Spleen (tissue), 11 donors: Measurements from ENCODE around the gene GLG1. TPM values are rescaled to one million over a fixed set of nuclear protein-coding genes. Genes with fewer than 3 reads are reported as not detected.

Source experiments
- DNase-seq: peaks from one replicate; pipeline ENCODE4 v3.0.0-alpha.2; 2020
- H3K27ac ChIP-seq, 8 donors: fragments of 200-600 bp; sonication (generic) in 7 of 8; 1 replicate in 4 of 8; 2 replicates in 4 of 8; pipeline versions ENCODE4 v1.5.0 to v1.8.0; 2016 to 2021; ENCODE audit warnings: inconsistent platforms in 4 of 8, mild to moderate bottlenecking in 4 of 8, moderate library complexity in 1 of 8
- H3K27me3 ChIP-seq, 7 donors: fragments of 200-600 bp; sonication (generic) in 6 of 7; replicated peaks in 1 of 7; 1 replicate in 4 of 7; 2 replicates in 3 of 7; pipeline versions ENCODE4 v1.5.0 to v1.8.0; 2016 to 2021; ENCODE audit warnings: inconsistent platforms in 3 of 7, mild to moderate bottlenecking in 1 of 7
- H3K36me3 ChIP-seq, 6 donors: fragments of 200-600 bp; sonication (generic) in 5 of 6; 1 replicate in 4 of 6; 2 replicates in 2 of 6; pipeline versions ENCODE4 v1.5.0 to v1.8.0; 2016 to 2021; ENCODE audit warnings: inconsistent platforms in 2 of 6
- H3K4me1 ChIP-seq, 6 donors: fragments of 200-600 bp; sonication (generic) in 5 of 6; 1 replicate in 3 of 6; 2 replicates in 3 of 6; pipeline versions ENCODE4 v1.5.0 to v1.8.0; 2016 to 2021; ENCODE audit warnings: inconsistent platforms in 3 of 6
- H3K4me3 ChIP-seq, 8 donors: fragments of 200-600 bp; sonication (generic) in 7 of 8; 1 replicate in 4 of 8; 2 replicates in 4 of 8; pipeline versions ENCODE4 v1.5.0 to v1.8.0; 2016 to 2021; ENCODE audit warnings: inconsistent platforms in 4 of 8, mild to moderate bottlenecking in 4 of 8, moderate library complexity in 2 of 8
- H3K9me3 ChIP-seq, 8 donors: fragments of 200-600 bp; sonication (generic) in 7 of 8; 1 replicate in 4 of 8; 2 replicates in 4 of 8; pipeline versions ENCODE4 v1.5.0 to v1.8.0; 2016 to 2021; ENCODE audit warnings: inconsistent platforms in 4 of 8
- CTCF ChIP-seq, 11 experiments: fragments of 200-600 bp in 7 of 11; fragments of 450-650 bp in 4 of 11; sonication (generic) in 4 of 11; IDR thresholded peaks in 8 of 11; conservative IDR thresholded peaks in 3 of 11; 1 replicate in 7 of 11; 2 replicates in 4 of 11; pipeline versions ENCODE4 v1.4.0 to v1.8.0; 2016 to 2021; ENCODE audit warnings: antibody characterized with exemption in 11 of 11, inconsistent platforms in 4 of 11, mild to moderate bottlenecking in 1 of 11
- POLR2A ChIP-seq, 3 donors: fragments of 450-650 bp; IDR thresholded peaks; one replicate each; pipeline ENCODE4 v1.5.1; 2017; ENCODE audit warnings: antibody characterized with exemption in 3 of 3, mild to moderate bottlenecking in 1 of 3
- POLR2AphosphoS5 ChIP-seq, 3 donors: sonication (generic); formaldehyde crosslinking; IDR thresholded peaks; one replicate each; pipeline ENCODE4 v1.5.1; 2017; ENCODE audit warnings: antibody characterized with exemption in 3 of 3
- WGBS, 5 donors: extraction: QIAGEN DNeasy Blood & Tissue Kit in 3 of 5; methylation state at CpG; one replicate each; pipeline versions ENCODE4 v1.1.5 to v1.1.7; 2013 to 2018; 5-methylcytosine and 5-hydroxymethylcytosine counted together
- intact Hi-C: fragments of 100-400 bp; cut with DNase I; formaldehyde crosslinking; loops from one replicate; pipeline ENCODE4 v1.15.0; 2023; ENCODE audit warnings: low total_unique reads
- polyA plus RNA-seq, 3 donors: library from polyadenylated mRNA; stranded (reverse); fragments of 200-250 nt; gene quantifications; one replicate each; pipeline ENCODE4 v1.2.1, GENCODE V29; 2013
- total RNA-seq, 7 donors: library from RNA; depleted of rRNA in 3 of 7; stranded (reverse); fragments of >200 nt in 3 of 7; fragmentation: NEBNext Ultra II Directional in 4 of 7; extraction: Animal tissue kit (Norgen Biotek cat#: 25700) in 4 of 7; gene quantifications; one replicate each; pipeline versions ENCODE4 v1.1.0 to v1.2.1, GENCODE V29; 2016 to 2021
- donor health status: healthy with polysubstance abuse.
- donor health status: DM: no; HTN: no; CAD: no; lungs with moderate emphysema.
- donor health status: DM: no; HTN: no; CAD: no.
- donor health status: Bipolar disorder and iron deficiency.
- donor health status: healthy.
- donor health status: DM: no; HTN: no; CAD: no.
- donor health status: DM: yes; HTN: yes; CAD: no.

The GLG1 gene
- total and polyA plus RNA-seq, 10 donors, result 14.6 to 124 (median 101) TPM

- 86 to 95% (median 88%) methylated on average over 7 of the region's 7 CpGs for WGBS, 5 donors
- H3K27ac ChIP-seq, result no peak overlapping the region
- no peaks in the 10 kb centered on the region for H3K9me3 ChIP-seq
- no peaks in the 10 kb centered on the region for H3K4me1 ChIP-seq
- H3K27me3 ChIP-seq, result no peaks in the 10 kb centered on the region
- TF ChIP-seq CTCF (IDR thresholded peaks at IDR 0.05 in 8 of 11, conservative IDR thresholded peaks at IDR 0.05 in 3 of 11), result no peak
- TF ChIP-seq POLR2A (IDR thresholded peaks at IDR 0.05), result no peak
- TF ChIP-seq POLR2AphosphoS5 (IDR thresholded peaks at IDR 0.05), result no peak
- no peak for DNase-seq
- intact Hi-C loops, result no loop called here
- peaks cover 0 to 100% (median 78%) of the 10 kb centered on the region in 6 donors for H3K36me3 ChIP-seq
- no peak overlapping the region for H3K4me3 ChIP-seq
Observed at GRCh38 chr16:74637742-74638453, 31.0 kb upstream of the GLG1 start.

- no peak for DNase-seq
- intact Hi-C loops, result no loop called here
- H3K27ac ChIP-seq, result no peak overlapping the region
- no peaks in the 10 kb centered on the region for H3K4me1 ChIP-seq
- H3K36me3 ChIP-seq, result peaks cover 6 to 100% (median 85%) of the 10 kb centered on the region in 6 donors
- WGBS, 5 donors, result 76 to 92% (median 77%) methylated on average over 5 of the region's 5 CpGs
- H3K27me3 ChIP-seq, result no peaks in the 10 kb centered on the region
- H3K9me3 ChIP-seq, result no peaks in the 10 kb centered on the region
- TF ChIP-seq CTCF (IDR thresholded peaks at IDR 0.05 in 8 of 11, conservative IDR thresholded peaks at IDR 0.05 in 3 of 11), result no peak
- no peak for TF ChIP-seq POLR2AphosphoS5 (IDR thresholded peaks at IDR 0.05)
- TF ChIP-seq POLR2A (IDR thresholded peaks at IDR 0.05), result no peak
- H3K4me3 ChIP-seq, result no peak overlapping the region
Observed at GRCh38 chr16:74635303-74635702, 28.4 kb upstream of the GLG1 start.

GRCh38 chr16:74633686-74634085, 26.8 kb upstream of the GLG1 start:
- no peaks in the 10 kb centered on the region for H3K9me3 ChIP-seq
- intact Hi-C loops, result no loop called here
- no peaks in the 10 kb centered on the region for H3K4me1 ChIP-seq
- no peaks in the 10 kb centered on the region for H3K27me3 ChIP-seq
- no peak overlapping the region for H3K27ac ChIP-seq
- H3K4me3 ChIP-seq, result no peak overlapping the region
- H3K36me3 ChIP-seq, result peaks cover 6 to 100% (median 89%) of the 10 kb centered on the region in 6 donors
- WGBS, 5 donors, result 77 to 97% (median 92%) methylated on average over 7 of the region's 7 CpGs
- DNase-seq, result no peak
- TF ChIP-seq POLR2A (IDR thresholded peaks at IDR 0.05) (no peak), CTCF (IDR thresholded peaks at IDR 0.05 in 8 of 11, conservative IDR thresholded peaks at IDR 0.05 in 3 of 11) (no peak), POLR2AphosphoS5 (IDR thresholded peaks at IDR 0.05) (no peak)

GRCh38 chr16:74627506-74628220, 20.7 kb upstream of the GLG1 start:
- WGBS, 5 donors, result 78 to 92% (median 84%) methylated on average over 6 of the region's 6 CpGs
- intact Hi-C loops, result no loop called here
- TF ChIP-seq CTCF (IDR thresholded peaks at IDR 0.05 in 8 of 11, conservative IDR thresholded peaks at IDR 0.05 in 3 of 11) (no peak), POLR2A (IDR thresholded peaks at IDR 0.05) (no peak), POLR2AphosphoS5 (IDR thresholded peaks at IDR 0.05) (no peak)

More at GRCh38 chr16:74627506-74628220, 20.7 kb upstream of the GLG1 start:
- H3K27me3 ChIP-seq, result no peaks in the 10 kb centered on the region
- DNase-seq, result no peak
- H3K4me3 ChIP-seq, result no peak overlapping the region
- no peaks in the 10 kb centered on the region for H3K9me3 ChIP-seq
- no peak overlapping the region for H3K27ac ChIP-seq
- no peaks in the 10 kb centered on the region for H3K4me1 ChIP-seq
- H3K36me3 ChIP-seq, result peaks cover 9 to 100% (median 93%) of the 10 kb centered on the region in 6 donors
